ENCODE data around the gene TXNRD1.
"Not testable (repeated sequence)": the region's sequence is repeated elsewhere in the genome, so short reads cannot be mapped to it uniquely, and the experiment has no call there.

The TXNRD1 gene

GRCh38 chr12:104197264-104197663 is 18.3 kb upstream of the TXNRD1 start:
- DNase-seq, result no peak

- DNase-seq, result no peak
These were observed 15.6 kb upstream of the TXNRD1 start for GRCh38 chr12:104199964-104200363.

GRCh38 chr12:104201238-104202001 is 14.2 kb upstream of the TXNRD1 start:
- peak; percentile 43 for DNase-seq

- no peak for DNase-seq
These were observed 10.7 kb upstream of the TXNRD1 start for GRCh38 chr12:104204690-104205480.

- DNase-seq, result no peak
These were observed 8.0 kb upstream of the TXNRD1 start for GRCh38 chr12:104207416-104208205.

GRCh38 chr12:104212516-104212915 is 3.1 kb upstream of the TXNRD1 start:
- DNase-seq, result no peak

- no peak for DNase-seq
These were observed 1.6 kb upstream of the TXNRD1 start for GRCh38 chr12:104213952-104214351.

GRCh38 chr12:104216521-104216924 is 944 bp downstream of the TXNRD1 start:
- DNase-seq, result no peak

- DNase-seq, result not testable (repeated sequence)
These were observed 2.9 kb downstream of the TXNRD1 start for GRCh38 chr12:104218506-104218905.

- DNase-seq, result no peak
These were observed 3.4 kb downstream of the TXNRD1 start for GRCh38 chr12:104218935-104219334.

- DNase-seq, result no peak
These were observed 3.8 kb downstream of the TXNRD1 start for GRCh38 chr12:104219361-104219892.

- DNase-seq, result peak; percentile 54
These were observed 4.4 kb downstream of the TXNRD1 start for GRCh38 chr12:104219908-104220404.

GRCh38 chr12:104220931-104221330 is 5.4 kb downstream of the TXNRD1 start:
- peak; percentile 8 for DNase-seq

GRCh38 chr12:104222976-104223375 is 7.4 kb downstream of the TXNRD1 start:
- no peak for DNase-seq

- DNase-seq, result no peak
These were observed 8.1 kb downstream of the TXNRD1 start for GRCh38 chr12:104223712-104224111.

- DNase-seq, result no peak
These were observed 11.1 kb downstream of the TXNRD1 start for GRCh38 chr12:104226672-104227071.

GRCh38 chr12:104230304-104231095 is 14.9 kb downstream of the TXNRD1 start:
- no peak for DNase-seq

GRCh38 chr12:104232609-104233280 is 17.2 kb downstream of the TXNRD1 start:
- DNase-seq, result no peak

- DNase-seq, result no peak
These were observed 19.4 kb downstream of the TXNRD1 start for GRCh38 chr12:104234926-104235499.

- no peak for DNase-seq
These were observed 22.4 kb downstream of the TXNRD1 start for GRCh38 chr12:104237930-104238329.

All from activated T-cell treated with anti-CD3 and anti-CD28 coated beads for 4 hours (primary cell).